ENCODE data around the gene BCDIN3D.

The BCDIN3D gene

GRCh38 chr12:49795654-49796105, 47.2 kb downstream of the BCDIN3D start:
- no peak for DNase-seq

DNA sequence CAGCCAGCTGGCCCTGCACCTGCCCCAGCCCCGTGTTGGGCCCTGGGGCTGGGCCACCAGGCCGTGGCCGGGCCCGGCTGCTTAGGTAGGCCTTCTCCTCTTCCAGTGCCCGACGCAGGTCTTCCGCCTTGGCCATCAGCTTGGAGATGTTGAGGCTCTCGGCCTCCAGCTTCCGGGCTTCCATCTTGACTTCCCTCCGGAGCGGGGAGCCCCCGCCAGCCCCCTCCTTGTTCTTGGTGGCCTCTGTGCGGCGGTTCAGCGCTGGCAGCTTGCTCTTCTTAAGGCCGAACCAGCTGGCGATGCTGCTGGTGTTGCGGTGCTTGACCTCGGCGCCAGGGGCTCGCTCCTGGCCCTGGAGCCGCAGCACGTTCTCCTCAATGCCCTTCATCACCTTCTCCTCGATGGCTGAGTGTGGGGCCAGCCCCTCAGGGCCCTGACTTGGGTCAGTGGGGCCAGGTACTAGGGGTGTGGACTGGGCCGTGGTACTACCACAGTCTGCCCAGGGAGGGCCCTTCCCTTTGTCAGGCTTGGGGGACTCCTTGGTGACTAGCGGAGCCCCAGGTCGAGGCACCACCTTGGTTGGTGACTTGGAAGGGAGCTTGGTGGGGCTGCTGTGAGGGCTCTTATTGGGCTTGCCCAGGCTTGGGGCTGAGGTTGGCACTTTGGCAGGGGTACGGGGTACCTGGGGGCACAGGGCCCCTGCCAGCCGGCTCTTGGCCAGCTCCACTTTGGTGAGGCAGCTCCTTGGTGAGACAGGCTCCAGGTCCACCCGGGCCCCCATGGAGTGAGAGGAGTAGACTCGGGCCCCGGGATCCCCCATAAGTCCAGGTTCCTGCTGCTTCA, 47.9 kb downstream of the BCDIN3D start:
- no peak for DNase-seq

GRCh38 chr12:49794021-49794420, 48.9 kb downstream of the BCDIN3D start:
- DNase-seq = no peak

- DNase-seq = no peak
Observed at GRCh38 chr12:49793620-49794019, 49.3 kb downstream of the BCDIN3D start.

DNA sequence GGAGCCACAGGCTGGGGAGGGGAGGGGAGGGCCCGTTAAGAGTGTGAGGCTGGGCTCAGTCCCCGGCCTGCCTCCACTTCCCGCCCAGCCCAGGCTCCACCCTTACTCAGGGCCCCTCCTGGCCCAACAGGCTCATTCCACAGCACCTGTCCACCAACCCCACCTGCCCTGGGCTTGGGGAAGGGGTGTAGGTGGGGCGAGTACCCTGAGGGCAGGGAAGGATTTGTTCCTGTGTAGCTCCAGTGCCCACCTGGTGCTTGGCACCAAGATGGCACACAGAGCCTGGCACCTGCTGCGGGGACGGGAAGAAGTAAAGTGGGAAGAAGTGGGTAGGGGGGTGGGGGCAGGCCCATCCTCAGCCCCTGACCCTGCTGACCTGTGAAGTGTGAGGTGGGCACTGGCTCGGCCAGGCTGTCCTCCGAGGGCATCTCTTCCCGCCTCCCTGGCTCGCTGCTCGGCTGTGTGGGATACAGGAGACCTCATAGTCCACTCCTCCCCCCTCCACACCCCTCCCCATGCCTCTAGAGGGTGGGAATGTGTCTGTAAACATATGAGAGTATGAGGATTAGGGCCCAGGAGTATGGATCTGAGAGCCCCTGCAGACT, 49.8 kb downstream of the BCDIN3D start:
- no peak for DNase-seq

DNA sequence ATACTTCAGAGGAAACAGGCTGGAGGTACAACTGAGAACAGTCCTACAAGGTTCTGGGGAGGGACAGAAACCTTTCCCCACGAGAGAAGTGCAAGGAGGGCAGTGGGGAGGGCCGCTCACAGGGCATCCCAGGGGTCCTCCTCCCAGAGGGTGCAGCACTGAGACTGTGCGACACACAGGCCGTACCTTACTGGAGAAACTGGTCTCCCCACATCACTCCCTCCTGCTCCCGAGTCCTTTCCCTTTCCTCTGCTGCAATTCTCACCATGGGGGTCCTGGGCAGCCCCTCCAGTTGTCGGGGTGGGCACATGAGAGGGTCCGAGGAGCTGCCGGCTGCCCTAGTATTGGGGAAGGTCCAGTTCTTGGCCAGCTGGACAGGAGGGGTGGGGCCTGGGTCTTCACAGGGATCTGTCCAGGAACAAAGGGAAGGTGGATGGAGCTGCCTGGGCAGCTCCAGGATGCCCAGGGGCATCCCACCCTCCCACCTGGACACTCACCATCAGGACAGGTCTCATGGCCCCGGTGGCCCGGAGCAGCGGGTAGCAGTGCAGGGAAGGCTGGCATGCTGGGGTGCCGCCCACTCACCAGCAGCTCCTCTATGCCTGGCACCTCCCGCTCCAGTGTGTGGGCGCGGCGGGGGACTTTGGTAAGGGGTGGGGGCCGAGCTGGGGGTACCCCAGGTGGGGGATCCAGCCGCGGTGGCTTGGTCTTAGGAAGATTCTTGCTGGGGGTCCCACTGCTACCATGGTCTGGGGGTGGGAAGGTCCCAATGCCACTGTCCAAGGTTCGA, 50.5 kb downstream of the BCDIN3D start:
- no peak for DNase-seq

DNA sequence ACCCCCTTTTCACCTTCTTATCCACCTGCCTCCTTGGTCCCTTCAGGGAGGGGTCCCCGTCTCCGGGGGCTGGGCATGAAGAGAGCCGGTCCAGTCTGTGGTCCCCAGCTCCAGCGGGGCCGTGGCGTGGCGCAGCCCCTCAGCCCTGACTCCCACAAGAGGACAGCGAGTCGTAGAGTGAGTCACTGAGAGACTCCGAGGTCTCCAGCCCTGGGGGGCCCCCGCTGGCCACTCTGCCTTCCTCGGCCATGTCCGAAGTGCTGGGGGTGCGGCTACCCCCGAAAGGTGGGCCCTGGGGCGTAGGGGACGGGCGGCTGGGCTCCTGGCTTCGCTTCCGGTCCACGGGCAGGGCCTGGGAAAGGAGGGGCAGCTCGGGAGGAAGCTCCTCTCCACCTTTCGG, 51.2 kb downstream of the BCDIN3D start:
- DNase-seq = no peak

DNA sequence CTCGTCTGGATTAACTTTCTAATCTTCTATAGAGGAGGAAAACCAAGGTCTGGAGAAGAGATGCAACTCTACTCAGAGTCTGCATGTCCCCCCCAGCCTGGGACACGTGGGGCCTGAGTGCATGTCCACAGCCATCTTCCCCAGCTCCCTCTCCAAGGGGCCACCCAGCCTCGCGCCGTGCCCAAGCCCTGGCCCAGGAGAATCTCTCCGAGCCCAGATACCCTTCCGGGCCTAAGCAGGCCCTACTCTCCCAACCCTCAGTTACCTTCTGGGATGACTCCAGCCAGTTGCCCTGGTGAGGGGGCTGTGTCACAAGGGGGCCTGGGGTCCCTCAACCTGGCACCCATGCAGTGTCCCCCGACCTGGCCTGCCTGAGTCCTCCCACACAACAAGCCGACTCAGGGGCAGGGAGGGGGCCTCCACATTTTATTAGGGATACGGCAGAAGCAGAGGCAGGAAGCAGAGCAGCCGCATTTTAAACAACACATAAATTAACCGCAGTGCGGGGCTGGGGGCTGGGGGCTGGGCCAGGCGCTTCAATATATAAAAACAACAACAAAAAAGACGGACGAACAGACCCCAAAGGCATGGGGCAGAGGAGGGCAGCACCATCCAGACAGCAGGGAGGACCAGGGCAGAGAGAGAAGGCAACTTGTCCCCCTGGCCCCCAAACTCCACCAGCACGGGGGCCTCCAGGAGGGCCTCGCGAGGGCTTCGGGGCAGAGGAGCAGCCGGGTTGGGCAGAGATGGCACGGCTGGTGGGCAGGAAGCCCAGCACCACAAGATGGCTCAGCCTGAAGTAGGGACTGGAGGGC, 52.0 kb downstream of the BCDIN3D start:
- no peak for DNase-seq

- DNase-seq = no peak
Observed at GRCh38 chr12:49789992-49790391, 52.9 kb downstream of the BCDIN3D start.

- no peak for DNase-seq
Observed at GRCh38 chr12:49787672-49788071, 55.2 kb downstream of the BCDIN3D start.

All from NCI-H2107 (cell line).